H1 (cell line): ENCODE data around the gene CPNE5. TPM values are rescaled to one million over a fixed set of nuclear protein-coding genes. Genes with fewer than 3 reads are reported as not detected.

Source experiments
- CHD1 ChIP-seq: IDR thresholded peaks from 2 replicates; pipeline ENCODE4 v1.6.1; 2012; ENCODE audit warnings: low read depth, low read length, improper control_type of control experiment
- EGR1 ChIP-seq: IDR thresholded peaks from 2 replicates; pipeline ENCODE4 v1.6.1; 2011; ENCODE audit warnings: low read depth, low read length, borderline replicate concordance
- KDM5A ChIP-seq: fragments of 200-600 bp; IDR thresholded peaks from 2 replicates; pipeline ENCODE4 v1.7.1; 2012; ENCODE audit warnings: mild to moderate bottlenecking, low read length, inconsistent platforms, mixed read lengths
- polyA plus RNA-seq, 7 experiments: library from polyadenylated mRNA; depleted of rRNA in 3 of 7; stranded (reverse) in 5 of 7; unstranded in 2 of 7; fragments of >200 nt in 5 of 7; fragments of 200-250 nt in 2 of 7; gene quantifications; 1 replicate in 5 of 7; 2 replicates in 1 of 7; 4 replicates in 1 of 7; pipeline versions ENCODE4 v1.2.1 to v1.2.3, GENCODE V29; 2011 to 2013; ENCODE audit warnings: missing spikeins in 2 of 7, mixed read lengths in 2 of 7
- total RNA-seq: library from RNA; stranded (reverse); fragmentation: NEBNext Ultra II Directional; extraction: Animal tissue kit (Norgen Biotek cat#: 25700); gene quantifications from 2 replicates; pipeline ENCODE4 v1.2.1, GENCODE V29; 2021
- TF ChIP-seq, protein P1 (sequence below), 3 experiments: IDR thresholded peaks; 1 replicate in 2 of 3; 2 replicates in 1 of 3; pipeline versions ENCODE4 v1.5.1 to v1.6.1; 2011; ENCODE audit warnings: low read length in 3 of 3, mild to moderate bottlenecking in 3 of 3, inconsistent platforms in 2 of 3, low read depth in 1 of 3, moderate library complexity in 1 of 3; ENCODE audit not compliant: insufficient read depth in 1 of 3; ENCODE audit errors: control extremely low read depth in 1 of 3
- TF ChIP-seq, protein P2 (sequence below): IDR thresholded peaks from 2 replicates; pipeline ENCODE4 v1.6.1; 2012; ENCODE audit warnings: inconsistent platforms

Gene CPNE5
- total and polyA plus RNA-seq, 2 of the 8 experiments (the other 6 are each of a cell fraction or from before 2014, with no cell fraction given): 0.88 to 1.8 TPM

DNA sequence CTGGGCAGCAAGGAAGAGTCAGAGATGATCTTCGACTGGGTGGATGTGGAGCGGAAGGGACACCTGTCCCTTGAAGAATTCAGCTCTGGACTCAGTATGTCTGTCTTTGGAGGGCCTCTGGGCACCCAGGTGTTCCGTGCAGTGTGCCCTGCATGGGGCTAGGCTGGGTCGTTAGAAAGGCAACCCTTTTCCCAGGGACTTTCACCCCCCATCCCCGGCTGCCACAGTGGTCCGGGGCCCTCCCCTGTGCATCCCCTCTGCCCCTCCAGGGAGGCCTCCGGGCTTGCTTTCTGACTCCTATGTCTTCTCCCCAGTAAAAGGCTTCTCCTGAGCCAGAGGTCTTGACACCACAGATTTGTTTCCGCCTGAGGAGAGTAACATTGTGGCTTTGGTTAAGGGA is 125.4 kb downstream of the CPNE5 start (continued):
- TF ChIP-seq, protein P1, sequence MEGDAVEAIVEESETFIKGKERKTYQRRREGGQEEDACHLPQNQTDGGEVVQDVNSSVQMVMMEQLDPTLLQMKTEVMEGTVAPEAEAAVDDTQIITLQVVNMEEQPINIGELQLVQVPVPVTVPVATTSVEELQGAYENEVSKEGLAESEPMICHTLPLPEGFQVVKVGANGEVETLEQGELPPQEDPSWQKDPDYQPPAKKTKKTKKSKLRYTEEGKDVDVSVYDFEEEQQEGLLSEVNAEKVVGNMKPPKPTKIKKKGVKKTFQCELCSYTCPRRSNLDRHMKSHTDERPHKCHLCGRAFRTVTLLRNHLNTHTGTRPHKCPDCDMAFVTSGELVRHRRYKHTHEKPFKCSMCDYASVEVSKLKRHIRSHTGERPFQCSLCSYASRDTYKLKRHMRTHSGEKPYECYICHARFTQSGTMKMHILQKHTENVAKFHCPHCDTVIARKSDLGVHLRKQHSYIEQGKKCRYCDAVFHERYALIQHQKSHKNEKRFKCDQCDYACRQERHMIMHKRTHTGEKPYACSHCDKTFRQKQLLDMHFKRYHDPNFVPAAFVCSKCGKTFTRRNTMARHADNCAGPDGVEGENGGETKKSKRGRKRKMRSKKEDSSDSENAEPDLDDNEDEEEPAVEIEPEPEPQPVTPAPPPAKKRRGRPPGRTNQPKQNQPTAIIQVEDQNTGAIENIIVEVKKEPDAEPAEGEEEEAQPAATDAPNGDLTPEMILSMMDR (IDR thresholded peaks at IDR 0.05; ENCODE audit: control extremely low read depth in 1 of 3, insufficient read depth in 1 of 3, low read depth in 1 of 3, low read length in 3 of 3): no peak
- TF ChIP-seq, protein P2, sequence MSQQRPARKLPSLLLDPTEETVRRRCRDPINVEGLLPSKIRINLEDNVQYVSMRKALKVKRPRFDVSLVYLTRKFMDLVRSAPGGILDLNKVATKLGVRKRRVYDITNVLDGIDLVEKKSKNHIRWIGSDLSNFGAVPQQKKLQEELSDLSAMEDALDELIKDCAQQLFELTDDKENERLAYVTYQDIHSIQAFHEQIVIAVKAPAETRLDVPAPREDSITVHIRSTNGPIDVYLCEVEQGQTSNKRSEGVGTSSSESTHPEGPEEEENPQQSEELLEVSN: no peak
- TF ChIP-seq EGR1 (no peak), KDM5A (no peak), CHD1 (no peak)
